Activated T-cell treated with anti-CD3 and anti-CD28 coated beads for 24 hours (primary cell): ENCODE measurements around the gene PDZD4.

ENCODE experiments used
- DNase-seq: peaks from one replicate; pipeline ENCODE4 v3.0.0-alpha.2; 2020; ENCODE audit warnings: low read depth

The PDZD4 gene

GRCh38 chrX:153782871-153783270, 47.5 kb downstream of the PDZD4 start:
- no peak for DNase-seq

- DNase-seq = no peak
Measured at GRCh38 chrX:153782313-153782712, 48.0 kb downstream of the PDZD4 start.

- no peak for DNase-seq
Measured at GRCh38 chrX:153781428-153782047, 48.8 kb downstream of the PDZD4 start.

- no peak for DNase-seq
Measured at GRCh38 chrX:153780678-153781427, 49.5 kb downstream of the PDZD4 start, which contains the start of gene SRPK3. Gene SRPK3 (plus strand): TSS chrX:153781041. CDS start chrX:153781087, 46 bp downstream.

- no peak for DNase-seq
Measured at GRCh38 chrX:153779891-153780677, 50.3 kb downstream of the PDZD4 start.

GRCh38 chrX:153778684-153779101, 51.7 kb downstream of the PDZD4 start:
- no peak for DNase-seq

GRCh38 chrX:153778181-153778580, 52.2 kb downstream of the PDZD4 start:
- DNase-seq = no peak

GRCh38 chrX:153777261-153778090, 52.9 kb downstream of the PDZD4 start:
- DNase-seq = no peak

- DNase-seq = no peak
Measured at GRCh38 chrX:153776611-153777045, 53.7 kb downstream of the PDZD4 start.

GRCh38 chrX:153776120-153776599, 54.2 kb downstream of the PDZD4 start:
- no peak for DNase-seq

- no peak for DNase-seq
Measured at GRCh38 chrX:153775293-153776119, 54.8 kb downstream of the PDZD4 start.

GRCh38 chrX:153774576-153775292, 55.6 kb downstream of the PDZD4 start:
- DNase-seq = no peak

GRCh38 chrX:153773741-153774575, 56.4 kb downstream of the PDZD4 start:
- no peak for DNase-seq

GRCh38 chrX:153773218-153773611, 57.1 kb downstream of the PDZD4 start:
- DNase-seq = no peak

GRCh38 chrX:153772316-153773217, 57.8 kb downstream of the PDZD4 start:
- DNase-seq = no peak

GRCh38 chrX:153771415-153772315, 58.7 kb downstream of the PDZD4 start:
- DNase-seq = no peak
